SK-N-SH (cell line): Measurements from ENCODE around the gene SLC17A5. TPM values are rescaled to one million over a fixed set of nuclear protein-coding genes. Genes with fewer than 3 reads are reported as not detected.

Source experiments
- CTCF ChIA-PET: fragments of 300-600, 350-600 bp; formaldehyde crosslinking; extraction: SDS; loops from one replicate; lab custom pipeline; 2021; lab: Yijun Ruan, JAX
- POLR2A ChIA-PET: fragments of 350-600 bp; sonication (Branson Sonifier 250); formaldehyde crosslinking; extraction: SDS; loops from one replicate; lab custom pipeline; 2020; ENCODE audit warnings: antibody characterized with exemption, inconsistent platforms; lab: Yijun Ruan, JAX
- DNase-seq: peaks from one replicate; pipeline ENCODE4 v3.0.0; 2012
- H2AFZ ChIP-seq: fragments of 200-600 bp; sonication (generic); 2 replicates; pipeline ENCODE4 v1.8.1; 2016; ENCODE audit warnings: antibody characterized with exemption, mild to moderate bottlenecking, low read depth
- H3F3A ChIP-seq: fragments of 200-600 bp; sonication (generic); replicated peaks from 2 replicates; pipeline ENCODE3; 2016; ENCODE audit warnings: antibody characterized with exemption, mild to moderate bottlenecking; ENCODE audit not compliant: insufficient read depth
- H3K27ac ChIP-seq, 2 experiments: fragments of 200-500 bp in 1 of 2; fragments of 200-600 bp in 1 of 2; sonication (Bioruptor generic) in 1 of 2; sonication (generic), shearing (Covaris generic) in 1 of 2; 2 replicates each; pipeline versions ENCODE4 v1.5.1 to v1.6.1; 2014 to 2016; ENCODE audit warnings: low read depth in 2 of 2, inconsistent platforms in 1 of 2, low read length in 1 of 2, mild to moderate bottlenecking in 1 of 2, mixed read lengths in 1 of 2
- H3K27me3 ChIP-seq: fragments of 200-600 bp; sonication (generic), shearing (Covaris generic); 2 replicates; pipeline ENCODE4 v1.6.1; 2016; ENCODE audit warnings: mixed run types; ENCODE audit not compliant: insufficient read depth
- H3K36me3 ChIP-seq, 2 experiments: fragments of 200-500 bp in 1 of 2; fragments of 200-600 bp in 1 of 2; sonication (Bioruptor generic) in 1 of 2; sonication (generic) in 1 of 2; replicated peaks in 1 of 2; 2 replicates each; pipeline versions ENCODE3 to v1.5.1; 2014 to 2016; ENCODE audit warnings: low read length in 1 of 2, mild to moderate bottlenecking in 1 of 2; ENCODE audit not compliant: insufficient read depth in 2 of 2, control insufficient read depth in 1 of 2
- H3K4me1 ChIP-seq, 2 experiments: fragments of 200-500 bp in 1 of 2; fragments of 200-600 bp in 1 of 2; sonication (Bioruptor generic) in 1 of 2; sonication (generic), shearing (Covaris generic) in 1 of 2; 2 replicates each; pipeline versions ENCODE4 v1.5.1 to v1.6.1; 2014 to 2016; ENCODE audit warnings: low read depth in 1 of 2, low read length in 1 of 2, mixed run types in 1 of 2; ENCODE audit not compliant: insufficient read depth in 2 of 2, control insufficient read depth in 1 of 2
- H3K4me2 ChIP-seq: fragments of 200-600 bp; sonication (generic), shearing (Covaris generic); 2 replicates; pipeline ENCODE4 v1.6.1; 2017; ENCODE audit warnings: mixed run types
- H3K4me3 ChIP-seq, 2 experiments: fragments of 200-500 bp in 1 of 2; fragments of 200-600 bp in 1 of 2; sonication (Bioruptor generic) in 1 of 2; sonication (generic), shearing (Covaris generic) in 1 of 2; 2 replicates each; pipeline versions ENCODE4 v1.5.1 to v1.8.1; 2014 to 2016; ENCODE audit warnings: low read depth in 2 of 2, inconsistent platforms in 1 of 2, low read length in 1 of 2, mild to moderate bottlenecking in 1 of 2, mixed read lengths in 1 of 2, moderate library complexity in 1 of 2
- H3K79me2 ChIP-seq: fragments of 200-600 bp; sonication (generic); 2 replicates; pipeline ENCODE4 v1.8.1; 2017; ENCODE audit warnings: mild to moderate bottlenecking; ENCODE audit not compliant: insufficient read depth
- H3K9ac ChIP-seq: fragments of 200-600 bp; sonication (generic); 2 replicates; pipeline ENCODE4 v1.6.1; 2017; ENCODE audit warnings: mixed run types
- H3K9me2 ChIP-seq: fragments of 200-600 bp; sonication (generic); 2 replicates; pipeline ENCODE4 v1.6.1; 2017; ENCODE audit warnings: mixed run types
- H3K9me3 ChIP-seq: fragments of 200-600 bp; sonication (generic); 2 replicates; pipeline ENCODE4 v1.6.1; 2017; ENCODE audit warnings: mixed run types, mild to moderate bottlenecking, moderate library complexity
- H4K20me1 ChIP-seq: fragments of 200-600 bp; sonication (generic); 2 replicates; pipeline ENCODE4 v1.6.1; 2017; ENCODE audit warnings: mild to moderate bottlenecking, mixed run types; ENCODE audit not compliant: insufficient read depth
- FOXJ3 ChIP-seq: sonication (generic); formaldehyde crosslinking; IDR thresholded peaks from 2 replicates; pipeline ENCODE4 v1.5.1; 2020; ENCODE audit warnings: mild to moderate bottlenecking, missing genetic modification reagents
- RAD21 ChIP-seq: IDR thresholded peaks from 2 replicates; pipeline ENCODE4 v1.6.1; 2012; ENCODE audit warnings: mild to moderate bottlenecking, low read length
- RCOR1 ChIP-seq: fragments of 150-350 bp; IDR thresholded peaks from 2 replicates; pipeline ENCODE4 v1.6.1; 2017; ENCODE audit warnings: antibody characterized with exemption, low read length
- SIN3A ChIP-seq: IDR thresholded peaks from 2 replicates; pipeline ENCODE4 v1.6.1; 2012; ENCODE audit warnings: low read depth, mild to moderate bottlenecking, low read length, moderate library complexity, borderline replicate concordance
- YY1 ChIP-seq: IDR thresholded peaks from 2 replicates; pipeline ENCODE4 v1.4.0; 2012; ENCODE audit warnings: low read depth, mild to moderate bottlenecking
- WGBS: methylation state at CpG from one replicate; pipeline ENCODE4 v1.1.6; 2017; ENCODE audit warnings: low lambda C conversion rate; 5-methylcytosine and 5-hydroxymethylcytosine counted together
- polyA plus RNA-seq, 3 experiments: library from polyadenylated mRNA; depleted of rRNA; stranded (reverse); fragments of >200 nt; gene quantifications; 2 replicates each; pipeline ENCODE4 v1.2.3, GENCODE V29; 2012
- TF ChIP-seq, protein P1 (sequence below): IDR thresholded peaks from 2 replicates; pipeline ENCODE4 v1.6.1; 2012; ENCODE audit warnings: mild to moderate bottlenecking, low read depth, low read length, moderate library complexity
- TF ChIP-seq, protein P2 (sequence below): IDR thresholded peaks from 2 replicates; pipeline ENCODE4 v1.4.0; 2012; ENCODE audit warnings: low read depth, borderline replicate concordance

The SLC17A5 gene
- polyA plus RNA-seq, 1 of the 3 experiments (the other 2 are of a cell fraction), result 9.2 TPM

DNA sequence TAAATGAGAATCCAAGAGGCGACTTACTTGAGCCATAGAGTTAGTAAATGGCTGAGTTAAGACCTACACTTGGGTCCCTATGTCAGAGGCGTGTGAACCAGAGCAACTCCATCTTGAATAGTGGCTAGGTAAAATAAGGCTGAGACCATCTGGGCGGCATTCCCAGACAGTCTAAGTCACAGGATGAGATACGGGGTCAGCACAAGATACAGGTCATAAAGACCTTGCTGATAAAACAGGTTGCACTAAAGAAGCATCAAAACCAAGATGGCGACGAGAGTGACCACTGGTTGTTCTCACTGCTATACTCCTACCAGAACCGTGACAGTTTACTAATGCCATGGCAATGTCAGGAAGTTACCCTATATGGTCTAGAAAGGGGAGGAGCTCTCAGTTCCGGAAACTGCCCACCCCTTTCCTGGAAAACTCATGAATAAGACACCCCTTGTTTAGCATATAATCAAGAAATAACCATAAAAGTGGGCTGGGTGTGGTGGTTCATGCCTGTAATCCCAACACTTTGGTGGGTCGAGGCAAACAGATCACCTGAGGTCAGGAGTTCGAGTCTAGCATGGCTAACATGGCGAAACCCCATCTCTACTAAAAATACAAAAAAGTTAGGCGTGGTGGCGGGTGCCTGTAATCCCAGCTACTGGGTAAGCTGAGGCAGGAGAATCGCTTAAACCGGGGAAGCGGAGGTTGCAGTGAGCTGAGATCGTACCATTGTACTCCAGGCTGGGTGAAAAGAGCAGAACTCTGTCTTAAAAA, 89.0 kb downstream of the SLC17A5 start:
- Histone ChIP-seq H3K36me3 (no peaks in the 10 kb centered on the region), H3K9me2 (no peaks in the 10 kb centered on the region), H2AFZ (peak overlapping the region; percentile 87), H3K9ac (no peak overlapping the region), H3K27me3 (no peaks in the 10 kb centered on the region)
- CTCF ChIA-PET, result no interaction called here
- POLR2A ChIA-PET, result no interaction called here
- no peak for TF ChIP-seq RCOR1
- TF ChIP-seq, all 33 proteins: peak for 0
- DNase-seq, result no peak
- Histone ChIP-seq H3K4me3 (no peak overlapping the region; a peak in 1 of 4 replicates), H3K4me2 (0 out of 2 replicates have a peak overlapping the region, but pooled peaks have one; percentile 35), H3F3A (no peaks in the 10 kb centered on the region), H3K9me3 (no peaks in the 10 kb centered on the region), H3K79me2 (no peaks in the 10 kb centered on the region), H3K4me1 (peaks cover 0 to 6% of the 10 kb centered on the region in 2 experiments; a peak in 1 of 4 replicates), H3K27ac (no peak overlapping the region), H4K20me1 (no peaks in the 10 kb centered on the region)
- WGBS, result 94% methylated on average over 17 of the region's 17 CpGs

GRCh38 chr6:73562558-73562957, 91.2 kb downstream of the SLC17A5 start:
- Histone ChIP-seq H3K9ac (no peak overlapping the region), H3K9me3 (no peaks in the 10 kb centered on the region), H3K79me2 (no peaks in the 10 kb centered on the region), H3K4me2 (no peak overlapping the region), H3F3A (no peaks in the 10 kb centered on the region), H3K27me3 (no peaks in the 10 kb centered on the region), H2AFZ (no peak overlapping the region), H3K9me2 (no peaks in the 10 kb centered on the region), H3K36me3 (no peaks in the 10 kb centered on the region), H3K27ac (no peak overlapping the region), H4K20me1 (no peaks in the 10 kb centered on the region), H3K4me3 (no peak overlapping the region), H3K4me1 (peaks cover 0 to 6% of the 10 kb centered on the region in 2 experiments; a peak in 2 of 4 replicates)
- CTCF ChIA-PET, result interaction anchor here (0.7 kb wide), 1 partner anchor 21 kb away, joined by 3 read pairs; no protein-coding TSS in a partner anchor
- no peak for DNase-seq
- POLR2A ChIA-PET, result no interaction called here
- WGBS, result 94% methylated on average over 2 of the region's 2 CpGs
- TF ChIP-seq SIN3A (no peak), FOXJ3 (CRISPR knock-in tag) (no peak), RAD21 (no peak), YY1 (no peak)
- TF ChIP-seq, protein P1, sequence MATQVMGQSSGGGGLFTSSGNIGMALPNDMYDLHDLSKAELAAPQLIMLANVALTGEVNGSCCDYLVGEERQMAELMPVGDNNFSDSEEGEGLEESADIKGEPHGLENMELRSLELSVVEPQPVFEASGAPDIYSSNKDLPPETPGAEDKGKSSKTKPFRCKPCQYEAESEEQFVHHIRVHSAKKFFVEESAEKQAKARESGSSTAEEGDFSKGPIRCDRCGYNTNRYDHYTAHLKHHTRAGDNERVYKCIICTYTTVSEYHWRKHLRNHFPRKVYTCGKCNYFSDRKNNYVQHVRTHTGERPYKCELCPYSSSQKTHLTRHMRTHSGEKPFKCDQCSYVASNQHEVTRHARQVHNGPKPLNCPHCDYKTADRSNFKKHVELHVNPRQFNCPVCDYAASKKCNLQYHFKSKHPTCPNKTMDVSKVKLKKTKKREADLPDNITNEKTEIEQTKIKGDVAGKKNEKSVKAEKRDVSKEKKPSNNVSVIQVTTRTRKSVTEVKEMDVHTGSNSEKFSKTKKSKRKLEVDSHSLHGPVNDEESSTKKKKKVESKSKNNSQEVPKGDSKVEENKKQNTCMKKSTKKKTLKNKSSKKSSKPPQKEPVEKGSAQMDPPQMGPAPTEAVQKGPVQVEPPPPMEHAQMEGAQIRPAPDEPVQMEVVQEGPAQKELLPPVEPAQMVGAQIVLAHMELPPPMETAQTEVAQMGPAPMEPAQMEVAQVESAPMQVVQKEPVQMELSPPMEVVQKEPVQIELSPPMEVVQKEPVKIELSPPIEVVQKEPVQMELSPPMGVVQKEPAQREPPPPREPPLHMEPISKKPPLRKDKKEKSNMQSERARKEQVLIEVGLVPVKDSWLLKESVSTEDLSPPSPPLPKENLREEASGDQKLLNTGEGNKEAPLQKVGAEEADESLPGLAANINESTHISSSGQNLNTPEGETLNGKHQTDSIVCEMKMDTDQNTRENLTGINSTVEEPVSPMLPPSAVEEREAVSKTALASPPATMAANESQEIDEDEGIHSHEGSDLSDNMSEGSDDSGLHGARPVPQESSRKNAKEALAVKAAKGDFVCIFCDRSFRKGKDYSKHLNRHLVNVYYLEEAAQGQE, result no peak
- TF ChIP-seq, protein P2, sequence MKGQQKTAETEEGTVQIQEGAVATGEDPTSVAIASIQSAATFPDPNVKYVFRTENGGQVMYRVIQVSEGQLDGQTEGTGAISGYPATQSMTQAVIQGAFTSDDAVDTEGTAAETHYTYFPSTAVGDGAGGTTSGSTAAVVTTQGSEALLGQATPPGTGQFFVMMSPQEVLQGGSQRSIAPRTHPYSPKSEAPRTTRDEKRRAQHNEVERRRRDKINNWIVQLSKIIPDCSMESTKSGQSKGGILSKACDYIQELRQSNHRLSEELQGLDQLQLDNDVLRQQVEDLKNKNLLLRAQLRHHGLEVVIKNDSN, result no peak
